ACC112 (cell line): Measurements from ENCODE around the gene NKD1.

Experiments
- H2AFZ ChIP-seq: fragments of 200-600 bp; sonication (generic); one replicate; pipeline ENCODE4 v1.6.0; 2017; ENCODE audit warnings: antibody characterized with exemption, low read length; ENCODE audit not compliant: unreplicated experiment
- H3K27ac ChIP-seq: fragments of 200-600 bp; sonication (generic); 2 replicates; pipeline ENCODE4 v1.5.1; 2014; ENCODE audit warnings: low read depth, mild to moderate bottlenecking, antibody characterized with exemption, low read length, moderate library complexity
- H3K27me3 ChIP-seq: fragments of 200-600 bp; sonication (generic); 2 replicates; pipeline ENCODE4 v1.6.1; 2014; ENCODE audit warnings: mild to moderate bottlenecking, antibody characterized with exemption, low read length, moderate library complexity, mixed read lengths; ENCODE audit not compliant: insufficient read depth
- H3K36me3 ChIP-seq: fragments of 200-600 bp; sonication (generic); 2 replicates; pipeline ENCODE4 v1.6.1; 2016; ENCODE audit warnings: mild to moderate bottlenecking, antibody characterized with exemption, low read length, moderate library complexity, mixed read lengths; ENCODE audit not compliant: insufficient read depth
- H3K4me1 ChIP-seq: fragments of 200-600 bp; sonication (generic); one replicate; pipeline ENCODE4 v1.6.1; 2016; ENCODE audit warnings: low read length, mixed read lengths; ENCODE audit not compliant: insufficient read depth, unreplicated experiment, control insufficient read depth
- H3K4me3 ChIP-seq: fragments of 200-600 bp; sonication (generic); 2 replicates; pipeline ENCODE4 v1.5.1; 2014; ENCODE audit warnings: mild to moderate bottlenecking, low read depth, low read length
- H3K79me2 ChIP-seq: fragments of 200-600 bp; sonication (generic); one replicate; pipeline ENCODE4 v1.6.0; 2016; ENCODE audit warnings: low read length; ENCODE audit not compliant: control insufficient read depth, unreplicated experiment, insufficient read depth

Gene NKD1

DNA sequence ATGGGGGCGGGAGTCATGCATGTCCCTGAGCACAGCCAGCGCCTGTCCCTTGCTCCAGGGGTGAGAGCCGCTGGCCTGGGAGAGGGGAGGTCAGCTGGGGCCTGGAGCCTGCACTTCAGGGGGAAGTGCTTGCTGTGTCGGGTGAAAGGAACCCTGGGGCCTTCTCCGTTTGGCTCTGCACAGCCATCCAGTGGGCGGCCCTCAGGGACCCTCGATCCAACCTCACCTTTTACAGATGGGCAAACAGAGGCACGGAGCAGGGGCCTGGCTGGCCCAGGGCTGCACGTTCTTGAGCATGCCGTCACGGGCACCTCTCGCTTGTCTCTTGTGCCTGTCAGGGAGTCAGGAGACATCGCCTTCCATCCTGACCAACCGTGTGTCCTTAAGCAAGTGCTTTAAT lies 131.1 kb downstream of the NKD1 start:
- Histone ChIP-seq H3K79me2 (no peaks in the 10 kb centered on the region), H3K27me3 (peaks cover 14% of the 10 kb centered on the region), H3K4me3 (no peak overlapping the region), H2AFZ (no peak overlapping the region), H3K4me1 (no peaks in the 10 kb centered on the region), H3K27ac (no peak overlapping the region), H3K36me3 (no peaks in the 10 kb centered on the region)

- no peak overlapping the region for H3K27ac ChIP-seq
- no peaks in the 10 kb centered on the region for H3K4me1 ChIP-seq
- no peak overlapping the region for H2AFZ ChIP-seq
- H3K79me2 ChIP-seq = no peaks in the 10 kb centered on the region
- H3K27me3 ChIP-seq = peaks cover 14% of the 10 kb centered on the region
- no peaks in the 10 kb centered on the region for H3K36me3 ChIP-seq
- no peak overlapping the region for H3K4me3 ChIP-seq
Measured at GRCh38 chr16:50679676-50680555, 131.7 kb downstream of the NKD1 start.

DNA sequence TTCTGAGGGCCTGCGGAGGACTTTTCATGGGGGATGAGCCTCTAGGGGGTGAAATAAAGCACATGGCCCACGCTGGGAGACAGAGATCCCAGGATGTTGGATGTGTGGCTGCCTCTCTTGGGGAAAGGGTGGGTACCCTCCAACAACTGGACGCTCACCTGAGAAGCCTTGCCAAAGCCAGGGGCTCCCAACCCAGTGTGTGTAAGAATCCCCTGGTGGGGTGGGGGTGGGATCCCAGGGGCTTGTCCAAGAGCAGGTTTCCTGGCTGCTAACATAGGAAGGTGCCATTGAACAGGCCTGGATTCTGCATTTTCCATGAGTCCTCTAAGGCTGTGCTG lies 132.3 kb downstream of the NKD1 start:
- no peak overlapping the region for H3K27ac ChIP-seq
- H2AFZ ChIP-seq = no peak overlapping the region
- H3K36me3 ChIP-seq = no peaks in the 10 kb centered on the region
- no peaks in the 10 kb centered on the region for H3K4me1 ChIP-seq
- no peaks in the 10 kb centered on the region for H3K79me2 ChIP-seq
- H3K27me3 ChIP-seq = peaks cover 14% of the 10 kb centered on the region
- no peak overlapping the region for H3K4me3 ChIP-seq

DNA sequence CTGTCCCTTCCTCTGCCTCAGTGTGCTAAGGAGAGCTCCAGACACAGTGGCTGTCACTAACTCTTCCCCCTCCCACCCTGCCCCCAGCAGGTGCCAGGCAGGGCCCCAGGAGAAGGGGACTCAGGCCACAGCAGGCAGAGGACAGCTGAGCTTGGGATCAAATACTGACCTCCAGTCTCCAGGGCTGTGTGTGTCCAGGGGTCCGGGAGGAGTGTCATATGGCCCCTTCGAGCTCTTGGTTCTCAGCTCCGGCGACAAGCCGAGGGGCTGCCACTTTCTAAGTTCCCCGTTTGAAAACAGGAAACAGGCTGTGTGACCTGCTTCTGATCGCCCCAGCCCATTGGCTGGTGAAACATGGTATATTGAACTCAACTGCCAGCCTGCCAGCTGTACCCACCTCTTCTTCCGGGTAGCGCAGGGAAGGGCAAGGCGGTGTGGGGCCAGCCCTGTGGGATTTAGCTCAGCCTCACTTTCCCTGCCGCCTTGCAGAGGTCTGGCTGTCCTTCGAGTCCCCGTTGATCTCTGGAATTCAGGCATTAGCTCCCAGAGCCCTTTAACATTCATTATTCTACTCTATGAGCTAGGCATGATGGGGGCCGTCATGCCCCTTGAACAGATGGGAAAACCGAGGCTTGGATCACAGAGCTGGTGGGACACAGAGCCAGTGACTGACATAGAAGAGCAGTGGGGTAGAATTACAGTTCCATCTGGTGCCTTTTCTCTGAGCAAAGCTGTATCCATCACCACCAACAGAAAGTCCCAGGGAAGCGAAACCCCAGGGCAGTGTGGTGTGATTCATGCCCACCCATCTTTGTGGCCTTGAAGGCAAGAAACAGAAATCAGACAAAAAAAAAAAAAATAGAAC lies 133.1 kb downstream of the NKD1 start, which contains the start of gene SNX20:
Gene SNX20 (minus strand): TSS at position 292 of the 865 bp plus-strand sequence. CDS start 3,786 bp downstream, outside the sequence.
- H3K79me2 ChIP-seq = no peaks in the 10 kb centered on the region
- H3K27me3 ChIP-seq = peaks cover 16% of the 10 kb centered on the region
- H3K4me1 ChIP-seq = no peaks in the 10 kb centered on the region
- no peak within 1 kb of the TSS for H3K27ac ChIP-seq
- no peaks in the 10 kb centered on the region for H3K36me3 ChIP-seq
- no peak within 1 kb of the TSS for H3K4me3 ChIP-seq
- H2AFZ ChIP-seq = no peak within 1 kb of the TSS

DNA sequence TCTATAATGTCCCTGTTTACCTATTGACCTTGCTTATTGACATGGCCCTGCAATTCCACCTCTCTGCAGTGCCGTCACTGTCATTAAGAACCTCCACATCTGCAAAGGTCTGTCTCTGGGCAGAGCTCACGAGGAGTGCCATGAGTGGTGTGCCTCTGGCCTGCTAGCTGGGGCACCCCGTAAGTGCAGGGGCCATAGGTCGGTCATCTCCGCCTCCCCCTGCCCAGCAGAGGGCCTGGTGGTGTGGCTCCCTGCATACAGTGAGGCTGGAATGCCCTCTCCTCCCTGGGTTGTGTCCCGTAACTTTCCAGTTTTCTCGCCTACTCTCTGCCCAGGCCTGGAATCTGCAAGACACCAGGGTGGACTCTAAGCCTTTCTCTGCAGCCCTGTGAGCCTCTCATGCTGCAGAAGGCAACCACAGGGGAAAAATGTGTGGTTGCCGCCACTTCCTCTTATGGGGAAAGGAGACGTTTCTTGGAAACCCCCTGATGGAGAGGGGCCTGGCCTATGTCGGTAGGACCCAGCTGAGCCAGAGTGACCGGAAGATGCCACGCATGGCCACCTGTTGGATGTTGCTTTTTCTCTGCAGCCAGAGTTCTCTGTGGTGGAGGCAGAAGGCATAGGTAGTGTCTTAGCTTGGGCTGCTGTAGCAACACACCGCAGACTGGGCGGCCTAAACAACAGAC lies 135.6 kb downstream of the NKD1 start:
- no peak overlapping the region for H3K27ac ChIP-seq
- H3K27me3 ChIP-seq = peaks cover 37% of the 10 kb centered on the region

GRCh38 chr16:50684823-50685461 lies 136.7 kb downstream of the NKD1 start:
- Histone ChIP-seq H3K27ac (no peak overlapping the region), H3K4me1 (no peaks in the 10 kb centered on the region), H3K27me3 (peaks cover 45% of the 10 kb centered on the region), H2AFZ (no peak overlapping the region), H3K79me2 (no peaks in the 10 kb centered on the region), H3K36me3 (no peaks in the 10 kb centered on the region), H3K4me3 (no peak overlapping the region)

More for the DNA sequence above, 135.6 kb downstream of the NKD1 start:
- Histone ChIP-seq H3K4me3 (no peak overlapping the region), H3K79me2 (no peaks in the 10 kb centered on the region), H3K36me3 (no peaks in the 10 kb centered on the region), H3K4me1 (no peaks in the 10 kb centered on the region), H2AFZ (no peak overlapping the region)

DNA sequence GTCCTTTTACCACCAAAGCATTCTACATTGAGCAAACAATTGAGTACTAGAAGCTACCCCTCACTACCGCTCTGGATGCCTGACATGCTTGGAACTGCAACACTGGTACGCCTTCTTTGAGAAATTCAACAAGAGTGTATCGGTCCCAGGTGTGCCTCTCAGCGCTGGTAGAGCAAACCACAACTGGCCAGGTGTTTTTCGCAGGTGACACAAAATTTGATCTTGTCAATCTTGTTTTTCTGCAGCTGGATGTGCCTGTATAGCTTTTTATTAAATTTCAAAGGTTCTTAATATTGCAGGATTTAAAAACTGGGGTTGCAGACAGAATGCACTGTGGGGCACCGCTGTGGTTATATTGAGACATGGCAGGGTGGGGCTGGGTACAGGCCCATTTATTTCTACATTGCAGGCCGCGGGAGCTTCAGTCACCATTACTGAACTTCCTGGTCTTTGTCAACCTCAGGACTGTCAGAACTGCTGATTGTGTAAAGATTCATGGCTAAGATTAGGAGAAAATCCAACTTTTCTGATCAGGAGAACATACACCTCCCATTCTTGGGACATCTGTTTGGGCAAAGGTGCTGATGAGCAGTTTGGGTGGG lies 137.4 kb downstream of the NKD1 start:
- Histone ChIP-seq H3K4me1 (no peaks in the 10 kb centered on the region), H2AFZ (no peak overlapping the region), H3K27ac (no peak overlapping the region), H3K27me3 (peaks cover 48% of the 10 kb centered on the region), H3K4me3 (no peak overlapping the region), H3K79me2 (no peaks in the 10 kb centered on the region), H3K36me3 (no peaks in the 10 kb centered on the region)

DNA sequence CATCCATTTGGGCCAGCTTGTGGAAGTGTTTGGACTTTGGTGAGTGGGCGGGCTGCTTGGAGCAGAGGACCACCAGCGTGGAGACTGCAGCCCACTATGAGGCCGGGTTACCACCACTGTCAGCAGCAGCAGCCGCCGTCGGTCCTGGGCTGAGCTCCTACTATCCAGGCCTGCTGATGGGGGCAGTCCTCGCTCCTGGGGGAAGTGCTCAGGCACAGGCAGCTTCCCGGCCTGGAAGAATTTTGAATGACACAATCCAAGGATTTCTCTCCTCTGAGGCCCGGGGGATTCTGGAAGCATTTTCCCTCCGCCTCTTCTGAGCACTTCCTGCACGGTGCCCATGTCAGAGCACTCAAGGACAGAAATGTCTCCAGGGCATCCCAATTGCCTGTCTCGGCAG lies 139.9 kb downstream of the NKD1 start:
- H3K79me2 ChIP-seq = no peaks in the 10 kb centered on the region
- H3K27me3 ChIP-seq = peaks cover 48% of the 10 kb centered on the region
- H3K4me3 ChIP-seq = no peak overlapping the region
- no peak overlapping the region for H2AFZ ChIP-seq
- no peaks in the 10 kb centered on the region for H3K4me1 ChIP-seq
- H3K36me3 ChIP-seq = no peaks in the 10 kb centered on the region
- H3K27ac ChIP-seq = no peak overlapping the region

- Histone ChIP-seq H3K4me3 (no peak overlapping the region), H2AFZ (no peak overlapping the region), H3K27ac (no peak overlapping the region), H3K27me3 (peaks cover 47% of the 10 kb centered on the region), H3K36me3 (no peaks in the 10 kb centered on the region), H3K79me2 (no peaks in the 10 kb centered on the region), H3K4me1 (no peaks in the 10 kb centered on the region)
Measured at GRCh38 chr16:50688867-50689266, 140.7 kb downstream of the NKD1 start.

GRCh38 chr16:50690177-50690576 lies 142.0 kb downstream of the NKD1 start:
- peaks cover 56% of the 10 kb centered on the region for H3K27me3 ChIP-seq
- no peaks in the 10 kb centered on the region for H3K4me1 ChIP-seq
- H3K79me2 ChIP-seq = no peaks in the 10 kb centered on the region

More at GRCh38 chr16:50690177-50690576, 142.0 kb downstream of the NKD1 start:
- no peak overlapping the region for H2AFZ ChIP-seq
- no peak overlapping the region for H3K4me3 ChIP-seq
- H3K27ac ChIP-seq = no peak overlapping the region
- no peaks in the 10 kb centered on the region for H3K36me3 ChIP-seq
